Liver (tissue), 9 donors: Measurements from ENCODE around the gene BCKDK. TPM values are rescaled to one million over a fixed set of nuclear protein-coding genes. Genes with fewer than 3 reads are reported as not detected.

Source experiments
- DNase-seq: peaks from one replicate; pipeline ENCODE4 v3.0.0-alpha.2; 2017; ENCODE audit warnings: low spot score
- H3K27ac ChIP-seq, 2 donors: one replicate each; pipeline ENCODE4 v1.7.0; 2013; ENCODE audit warnings: inconsistent platforms in 2 of 2, low read length in 2 of 2, control low read depth in 1 of 2, low read depth in 1 of 2, mild to moderate bottlenecking in 1 of 2
- H3K27me3 ChIP-seq, 4 donors: one replicate each; pipeline versions ENCODE4 v1.6.1 to v1.7.0; 2013; ENCODE audit warnings: low read length in 3 of 4, inconsistent platforms in 1 of 4, mild to moderate bottlenecking in 1 of 4, moderate library complexity in 1 of 4; ENCODE audit not compliant: control insufficient read depth in 4 of 4, insufficient read depth in 4 of 4
- H3K36me3 ChIP-seq, 4 donors: one replicate each; pipeline versions ENCODE4 v1.6.1 to v1.7.0; 2013; ENCODE audit warnings: low read length in 3 of 4, mild to moderate bottlenecking in 3 of 4, low read depth in 1 of 4, moderate library complexity in 1 of 4; ENCODE audit not compliant: control insufficient read depth in 4 of 4, insufficient read depth in 3 of 4
- H3K4me1 ChIP-seq, 4 donors: one replicate each; pipeline versions ENCODE4 v1.6.1 to v1.7.0; 2013; ENCODE audit warnings: low read length in 3 of 4, mild to moderate bottlenecking in 3 of 4, moderate library complexity in 1 of 4; ENCODE audit not compliant: control insufficient read depth in 4 of 4, insufficient read depth in 4 of 4
- H3K4me3 ChIP-seq, 3 donors: one replicate each; pipeline versions ENCODE4 v1.6.1 to v1.7.0; 2013; ENCODE audit warnings: low read length in 3 of 3, control low read depth in 1 of 3, low read depth in 1 of 3, mild to moderate bottlenecking in 1 of 3
- H3K9ac ChIP-seq, 2 donors: one replicate each; pipeline ENCODE4 v1.7.0; 2013; ENCODE audit warnings: low read length in 2 of 2, mild to moderate bottlenecking in 2 of 2, moderate library complexity in 2 of 2, control low read depth in 1 of 2, low read depth in 1 of 2
- H3K9me3 ChIP-seq, 4 donors: one replicate each; pipeline versions ENCODE4 v1.6.1 to v1.7.0; 2013; ENCODE audit warnings: low read length in 3 of 4; ENCODE audit not compliant: control insufficient read depth in 4 of 4
- ATF3 ChIP-seq: IDR thresholded peaks from 2 replicates; pipeline ENCODE4 v1.6.1; 2016; ENCODE audit warnings: antibody characterized with exemption
- CTCF ChIP-seq: fragments of 150-350 bp; IDR thresholded peaks from 2 replicates; pipeline ENCODE4 v1.5.1; 2017; ENCODE audit warnings: improper control_type of control experiment, low read depth, low read length; ENCODE audit not compliant: missing input control
- EGR1 ChIP-seq, 2 donors: IDR thresholded peaks; 2 replicates each; pipeline ENCODE4 v1.6.1; 2016 to 2018; ENCODE audit warnings: antibody characterized with exemption in 2 of 2, low read depth in 2 of 2
- FOXA1 ChIP-seq: IDR thresholded peaks from 2 replicates; pipeline ENCODE4 v1.6.1; 2016; ENCODE audit warnings: antibody characterized with exemption
- FOXA2 ChIP-seq: IDR thresholded peaks from 2 replicates; pipeline ENCODE4 v1.6.1; 2016; ENCODE audit warnings: antibody characterized with exemption
- GABPA ChIP-seq, 2 donors: IDR thresholded peaks in 1 of 2; conservative IDR thresholded peaks in 1 of 2; 2 replicates each; pipeline ENCODE4 v1.6.1; 2016; ENCODE audit warnings: antibody characterized with exemption in 2 of 2, mild to moderate bottlenecking in 1 of 2, moderate library complexity in 1 of 2
- HNF4A ChIP-seq, 2 donors: conservative IDR thresholded peaks; 2 replicates each; pipeline ENCODE4 v1.6.1; 2016; ENCODE audit warnings: antibody characterized with exemption in 2 of 2, mild to moderate bottlenecking in 2 of 2
- HNF4G ChIP-seq: IDR thresholded peaks from 2 replicates; pipeline ENCODE4 v1.6.1; 2016; ENCODE audit warnings: antibody characterized with exemption
- JUND ChIP-seq, 2 donors: IDR thresholded peaks; 2 replicates each; pipeline ENCODE4 v1.6.1; 2016; ENCODE audit warnings: antibody characterized with exemption in 2 of 2
- MAX ChIP-seq: IDR thresholded peaks from 2 replicates; pipeline ENCODE4 v1.6.1; 2016; ENCODE audit warnings: antibody characterized with exemption
- NR2F2 ChIP-seq: IDR thresholded peaks from 2 replicates; pipeline ENCODE4 v1.6.1; 2016; ENCODE audit warnings: antibody characterized with exemption
- RAD21 ChIP-seq, 2 donors: IDR thresholded peaks; 2 replicates each; pipeline ENCODE4 v1.6.1; 2016; ENCODE audit warnings: antibody characterized with exemption in 2 of 2, mild to moderate bottlenecking in 2 of 2
- REST ChIP-seq: IDR thresholded peaks from 2 replicates; pipeline ENCODE4 v1.6.1; 2016; ENCODE audit warnings: antibody characterized with exemption, mild to moderate bottlenecking
- RXRA ChIP-seq, 2 donors: IDR thresholded peaks; 2 replicates each; pipeline ENCODE4 v1.6.1; 2017 to 2018; ENCODE audit warnings: antibody characterized with exemption in 2 of 2, mild to moderate bottlenecking in 1 of 2
- SP1 ChIP-seq: IDR thresholded peaks from 2 replicates; pipeline ENCODE4 v1.6.1; 2018; ENCODE audit warnings: antibody characterized with exemption, mild to moderate bottlenecking
- TAF1 ChIP-seq: conservative IDR thresholded peaks from 2 replicates; pipeline ENCODE4 v1.6.1; 2016; ENCODE audit warnings: antibody characterized with exemption, mild to moderate bottlenecking
- YY1 ChIP-seq: IDR thresholded peaks from 2 replicates; pipeline ENCODE4 v1.6.1; 2016; ENCODE audit warnings: antibody characterized with exemption, mild to moderate bottlenecking
- WGBS: extraction: QIAGEN DNeasy Blood & Tissue Kit; methylation state at CpG from one replicate; pipeline ENCODE4 v1.1.7; 2013; 5-methylcytosine and 5-hydroxymethylcytosine counted together
- polyA plus RNA-seq, 2 donors: library from polyadenylated mRNA; stranded (reverse) in 1 of 2; unstranded in 1 of 2; fragments of 200-250 nt in 1 of 2; fragments of >200 nt in 1 of 2; fragmentation: Nextera tagmentation in 1 of 2; extraction: Ambion mirVana in 1 of 2; gene quantifications; one replicate each; pipeline versions ENCODE4 v1.2.1 to v1.2.3, GENCODE V29; 2013 to 2015
- total RNA-seq, 2 donors: library from RNA; depleted of rRNA; stranded (reverse); fragments of >200 nt; gene quantifications; one replicate each; pipeline ENCODE4 v1.2.3, GENCODE V29; 2014
- donor health status: healthy.
- donor health status: healthy.
- donor health status: healthy.
- donor health status: healthy.
- donor health status: healthy.

Gene BCKDK
- total and polyA plus RNA-seq, 4 donors: 10.0 to 41.6 (median 34.9) TPM

- Histone ChIP-seq H3K4me1 (peaks cover 0 to 5% (median 2%) of the 10 kb centered on the region in 4 donors), H3K9me3 (no peaks in the 10 kb centered on the region), H3K27ac (no peak overlapping the region), H3K4me3 (no peak overlapping the region), H3K36me3 (no peaks in the 10 kb centered on the region), H3K27me3 (no peaks in the 10 kb centered on the region), H3K9ac (no peak overlapping the region)
- no peak for DNase-seq
- TF ChIP-seq NR2F2 (no peak), RXRA (IDR thresholded peaks at IDR 0.05) (no peak), MAX (no peak), TAF1 (no peak), ATF3 (no peak), RAD21 (IDR thresholded peaks at IDR 0.05) (no peak), SP1 (no peak), FOXA1 (no peak), HNF4G (no peak), JUND (IDR thresholded peaks at IDR 0.05) (no peak), EGR1 (IDR thresholded peaks at IDR 0.05; ENCODE audit: low read depth in 2 of 2) (no peak), GABPA (IDR thresholded peaks at IDR 0.05 in 1 of 2, conservative IDR thresholded peaks at IDR 0.05 in 1 of 2) (no peak), REST (no peak)
- WGBS: 19% methylated on average over 40 of the region's 40 CpGs
Measured at GRCh38 chr16:31148281-31148728, 40.1 kb downstream of the BCKDK start.

- DNase-seq: no peak
- Histone ChIP-seq H3K27me3 (no peaks in the 10 kb centered on the region), H3K4me1 (peaks cover 0 to 5% (median 2%) of the 10 kb centered on the region in 4 donors), H3K4me3 (no peak overlapping the region), H3K36me3 (no peaks in the 10 kb centered on the region), H3K9ac (no peak overlapping the region), H3K27ac (no peak overlapping the region), H3K9me3 (no peaks in the 10 kb centered on the region)
- WGBS: 82% methylated on average over 25 of the region's 25 CpGs
- TF ChIP-seq FOXA1: no peak
- no peak for TF ChIP-seq YY1
- no peak for TF ChIP-seq JUND (IDR thresholded peaks at IDR 0.05)
- TF ChIP-seq FOXA2: no peak
- no peak for TF ChIP-seq RAD21 (IDR thresholded peaks at IDR 0.05)
- TF ChIP-seq EGR1 (IDR thresholded peaks at IDR 0.05; ENCODE audit: low read depth in 2 of 2): no peak
- TF ChIP-seq NR2F2: no peak
- TF ChIP-seq GABPA (IDR thresholded peaks at IDR 0.05 in 1 of 2, conservative IDR thresholded peaks at IDR 0.05 in 1 of 2): no peak
- no peak for TF ChIP-seq RXRA (IDR thresholded peaks at IDR 0.05)
- TF ChIP-seq HNF4G: no peak
- TF ChIP-seq MAX: no peak
- no peak for TF ChIP-seq ATF3
- TF ChIP-seq HNF4A (conservative IDR thresholded peaks at IDR 0.05): no peak
- TF ChIP-seq CTCF: no peak
Measured at GRCh38 chr16:31148896-31149295, 40.7 kb downstream of the BCKDK start.
